HepG2 (cell line): ENCODE data around the gene PERP. TPM values are rescaled to one million over a fixed set of nuclear protein-coding genes. Genes with fewer than 3 reads are reported as not detected.

ENCODE experiments used
- ERF ChIP-seq: IDR thresholded peaks from 2 replicates; pipeline ENCODE4 v1.6.1; 2018; ENCODE audit warnings: missing biosample characterization, missing genetic modification reagents
- ONECUT2 ChIP-seq: sonication (generic); formaldehyde crosslinking; IDR thresholded peaks from 2 replicates; pipeline ENCODE4 v1.4.0; 2020; ENCODE audit warnings: missing genetic modification reagents
- PPARG ChIP-seq: conservative IDR thresholded peaks from 2 replicates; pipeline ENCODE4 v1.6.1; 2016; ENCODE audit warnings: missing biosample characterization, missing genetic modification reagents
- SIX4 ChIP-seq: sonication (generic); formaldehyde crosslinking; IDR thresholded peaks from 2 replicates; pipeline ENCODE4 v1.4.0; 2020; ENCODE audit warnings: missing genetic modification reagents
- YEATS2 ChIP-seq: sonication (generic); formaldehyde crosslinking; IDR thresholded peaks from 2 replicates; pipeline ENCODE4 v1.4.0; 2020; ENCODE audit warnings: missing genetic modification reagents, borderline replicate concordance
- ZBTB1 ChIP-seq: sonication (generic); formaldehyde crosslinking; IDR thresholded peaks from 2 replicates; pipeline ENCODE4 v1.4.0; 2020; ENCODE audit warnings: missing genetic modification reagents, borderline replicate concordance
- ZIK1 ChIP-seq: sonication (generic); formaldehyde crosslinking; IDR thresholded peaks from 2 replicates; pipeline ENCODE4 v1.5.0; 2020; ENCODE audit warnings: mild to moderate bottlenecking, low read depth, missing genetic modification reagents, borderline replicate concordance
- ZNF20 ChIP-seq: sonication (generic); formaldehyde crosslinking; IDR thresholded peaks from 2 replicates; pipeline ENCODE4 v1.4.0; 2020; ENCODE audit warnings: mild to moderate bottlenecking, moderate library complexity, missing genetic modification reagents
- ZNF225 ChIP-seq: sonication (generic); formaldehyde crosslinking; IDR thresholded peaks from 2 replicates; pipeline ENCODE4 v1.4.0; 2020; ENCODE audit warnings: mild to moderate bottlenecking, missing genetic modification reagents
- ZNF292 ChIP-seq: sonication (generic); formaldehyde crosslinking; IDR thresholded peaks from 2 replicates; pipeline ENCODE4 v1.8.1; 2022; ENCODE audit warnings: mild to moderate bottlenecking, low read depth, missing genetic modification reagents, borderline replicate concordance
- ZNF441 ChIP-seq: sonication (generic); formaldehyde crosslinking; IDR thresholded peaks from 2 replicates; pipeline ENCODE4 v1.7.0; 2021; ENCODE audit warnings: missing genetic modification reagents, borderline replicate concordance
- ZNF556 ChIP-seq: sonication (generic); formaldehyde crosslinking; IDR thresholded peaks from 2 replicates; pipeline ENCODE4 v1.4.0; 2020; ENCODE audit warnings: mild to moderate bottlenecking, missing genetic modification reagents, borderline replicate concordance
- ZNF878 ChIP-seq: sonication (generic); formaldehyde crosslinking; IDR thresholded peaks from 2 replicates; pipeline ENCODE4 v1.8.1; 2023; ENCODE audit warnings: mild to moderate bottlenecking, missing genetic modification reagents, moderate library complexity
- polyA plus RNA-seq, 8 experiments: library from polyadenylated mRNA; depleted of rRNA in 3 of 8; stranded (reverse) in 7 of 8; unstranded in 1 of 8; fragments of >200 nt; fragmentation: Illumina TruSeq in 4 of 8; extraction: Trizol in 4 of 8; gene quantifications; 2 replicates each; pipeline versions ENCODE4 v1.2.1 to v1.2.3, GENCODE V29; 2011 to 2016; ENCODE audit warnings: low read depth in 4 of 8, missing spikeins in 1 of 8, mixed read lengths in 1 of 8; ENCODE audit not compliant: insufficient read depth in 1 of 8
- total RNA-seq, 5 experiments: library from RNA; depleted of rRNA; stranded (reverse); fragments of >200 nt; fragmentation: Illumina TruSeq; extraction: Trizol; gene quantifications; 2 replicates each; pipeline ENCODE4 v1.2.3, GENCODE V29; 2016; ENCODE audit warnings: low read depth in 1 of 5
- TF ChIP-seq, protein P1 (sequence below): sonication (generic); IDR thresholded peaks from 2 replicates; pipeline ENCODE4 v1.6.1; 2016; ENCODE audit warnings: low read depth, borderline replicate concordance
- TF ChIP-seq, protein P2 (sequence below): IDR thresholded peaks from 2 replicates; pipeline ENCODE4 v1.6.1; 2016; ENCODE audit warnings: mild to moderate bottlenecking
- TF ChIP-seq, protein P3 (sequence below): sonication (generic); formaldehyde crosslinking; conservative IDR thresholded peaks from 2 replicates; pipeline ENCODE4 v1.4.0; 2020; ENCODE audit warnings: missing genetic modification reagents
- TF ChIP-seq, protein P4 (sequence below): sonication (generic); formaldehyde crosslinking; IDR thresholded peaks from 2 replicates; pipeline ENCODE4 v1.4.0; 2020; ENCODE audit warnings: mild to moderate bottlenecking, missing genetic modification reagents
- TF ChIP-seq, protein P5 (sequence below): IDR thresholded peaks from 2 replicates; pipeline ENCODE4 v1.6.1; 2012; ENCODE audit warnings: inconsistent platforms
- TF ChIP-seq, protein P6 (sequence below): sonication (generic); formaldehyde crosslinking; IDR thresholded peaks from 2 replicates; pipeline ENCODE4 v1.5.1; 2020; ENCODE audit warnings: missing genetic modification reagents, mild to moderate bottlenecking, borderline replicate concordance
- TF ChIP-seq, protein P7 (sequence below): IDR thresholded peaks from 2 replicates; pipeline ENCODE4 v1.6.1; 2018; ENCODE audit warnings: missing genetic modification reagents, mild to moderate bottlenecking, missing compliant biosample characterization

The PERP gene
- total and polyA plus RNA-seq, 2 of the 13 experiments (the other 11 are each of a cell fraction or from before 2014, with no cell fraction given): 26.0 to 53.0 TPM

DNA sequence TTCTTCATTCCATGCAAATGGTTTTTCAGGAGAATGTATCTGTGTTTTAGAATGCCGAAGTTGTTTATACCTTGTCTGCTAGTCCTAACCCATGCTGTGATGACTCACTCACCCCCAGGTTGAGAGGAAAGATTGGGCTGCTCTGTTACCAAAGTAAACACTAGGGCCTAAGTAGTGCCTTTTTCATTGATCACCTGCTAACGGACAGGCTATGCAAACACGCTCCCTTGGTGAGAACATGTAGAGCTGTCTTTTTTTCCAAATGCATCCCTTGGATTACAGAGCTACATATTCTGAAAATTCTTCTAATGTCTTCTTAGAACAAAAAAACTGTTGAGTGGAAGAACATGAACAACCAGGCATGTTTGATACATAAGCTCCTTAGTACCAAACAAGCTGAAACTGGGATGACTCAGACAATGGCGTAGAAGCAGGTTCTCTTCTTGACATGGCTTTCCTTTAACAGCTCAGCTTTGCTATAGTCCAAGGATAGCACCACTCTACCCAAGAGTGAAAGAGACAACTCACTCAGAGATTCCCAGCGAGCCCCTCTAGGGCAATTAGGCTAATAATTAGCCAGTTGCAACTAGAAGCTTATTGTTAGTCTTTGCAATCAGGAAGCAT, 20.5 kb downstream of the PERP start (continued):
- TF ChIP-seq, protein P1, sequence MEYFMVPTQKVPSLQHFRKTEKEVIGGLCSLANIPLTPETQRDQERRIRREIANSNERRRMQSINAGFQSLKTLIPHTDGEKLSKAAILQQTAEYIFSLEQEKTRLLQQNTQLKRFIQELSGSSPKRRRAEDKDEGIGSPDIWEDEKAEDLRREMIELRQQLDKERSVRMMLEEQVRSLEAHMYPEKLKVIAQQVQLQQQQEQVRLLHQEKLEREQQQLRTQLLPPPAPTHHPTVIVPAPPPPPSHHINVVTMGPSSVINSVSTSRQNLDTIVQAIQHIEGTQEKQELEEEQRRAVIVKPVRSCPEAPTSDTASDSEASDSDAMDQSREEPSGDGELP: peak; percentile 94
- TF ChIP-seq ERF (CRISPR knock-in tag): peak; percentile 89
- TF ChIP-seq, protein P2, sequence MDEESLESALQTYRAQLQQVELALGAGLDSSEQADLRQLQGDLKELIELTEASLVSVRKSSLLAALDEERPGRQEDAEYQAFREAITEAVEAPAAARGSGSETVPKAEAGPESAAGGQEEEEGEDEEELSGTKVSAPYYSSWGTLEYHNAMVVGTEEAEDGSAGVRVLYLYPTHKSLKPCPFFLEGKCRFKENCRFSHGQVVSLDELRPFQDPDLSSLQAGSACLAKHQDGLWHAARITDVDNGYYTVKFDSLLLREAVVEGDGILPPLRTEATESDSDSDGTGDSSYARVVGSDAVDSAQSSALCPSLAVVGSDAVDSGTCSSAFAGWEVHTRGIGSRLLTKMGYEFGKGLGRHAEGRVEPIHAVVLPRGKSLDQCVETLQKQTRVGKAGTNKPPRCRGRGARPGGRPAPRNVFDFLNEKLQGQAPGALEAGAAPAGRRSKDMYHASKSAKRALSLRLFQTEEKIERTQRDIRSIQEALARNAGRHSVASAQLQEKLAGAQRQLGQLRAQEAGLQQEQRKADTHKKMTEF (CRISPR knock-in tag): peak; percentile 90
- TF ChIP-seq YEATS2 (CRISPR knock-in tag): peak; percentile 76; the same call in 1 of the 2 replicates
- TF ChIP-seq, protein P3, sequence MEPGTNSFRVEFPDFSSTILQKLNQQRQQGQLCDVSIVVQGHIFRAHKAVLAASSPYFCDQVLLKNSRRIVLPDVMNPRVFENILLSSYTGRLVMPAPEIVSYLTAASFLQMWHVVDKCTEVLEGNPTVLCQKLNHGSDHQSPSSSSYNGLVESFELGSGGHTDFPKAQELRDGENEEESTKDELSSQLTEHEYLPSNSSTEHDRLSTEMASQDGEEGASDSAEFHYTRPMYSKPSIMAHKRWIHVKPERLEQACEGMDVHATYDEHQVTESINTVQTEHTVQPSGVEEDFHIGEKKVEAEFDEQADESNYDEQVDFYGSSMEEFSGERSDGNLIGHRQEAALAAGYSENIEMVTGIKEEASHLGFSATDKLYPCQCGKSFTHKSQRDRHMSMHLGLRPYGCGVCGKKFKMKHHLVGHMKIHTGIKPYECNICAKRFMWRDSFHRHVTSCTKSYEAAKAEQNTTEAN (CRISPR knock-in tag): 0 out of 2 replicates have a peak, but pooled peaks have one; percentile 67
- TF ChIP-seq ZNF441: peak; percentile 57; the same call in 1 of the 2 replicates
- TF ChIP-seq ZNF225 (CRISPR knock-in tag): no peak
- TF ChIP-seq, protein P4, sequence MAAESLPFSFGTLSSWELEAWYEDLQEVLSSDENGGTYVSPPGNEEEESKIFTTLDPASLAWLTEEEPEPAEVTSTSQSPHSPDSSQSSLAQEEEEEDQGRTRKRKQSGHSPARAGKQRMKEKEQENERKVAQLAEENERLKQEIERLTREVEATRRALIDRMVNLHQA: no peak
- TF ChIP-seq SIX4 (CRISPR knock-in tag): no peak
- TF ChIP-seq ZNF292 (CRISPR knock-in tag): peak; percentile 97
- TF ChIP-seq ZNF20 (CRISPR knock-in tag): no peak
- TF ChIP-seq ZIK1 (CRISPR knock-in tag): no peak
- TF ChIP-seq, protein P5, sequence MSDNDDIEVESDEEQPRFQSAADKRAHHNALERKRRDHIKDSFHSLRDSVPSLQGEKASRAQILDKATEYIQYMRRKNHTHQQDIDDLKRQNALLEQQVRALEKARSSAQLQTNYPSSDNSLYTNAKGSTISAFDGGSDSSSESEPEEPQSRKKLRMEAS: peak; percentile 84
- TF ChIP-seq, protein P6, sequence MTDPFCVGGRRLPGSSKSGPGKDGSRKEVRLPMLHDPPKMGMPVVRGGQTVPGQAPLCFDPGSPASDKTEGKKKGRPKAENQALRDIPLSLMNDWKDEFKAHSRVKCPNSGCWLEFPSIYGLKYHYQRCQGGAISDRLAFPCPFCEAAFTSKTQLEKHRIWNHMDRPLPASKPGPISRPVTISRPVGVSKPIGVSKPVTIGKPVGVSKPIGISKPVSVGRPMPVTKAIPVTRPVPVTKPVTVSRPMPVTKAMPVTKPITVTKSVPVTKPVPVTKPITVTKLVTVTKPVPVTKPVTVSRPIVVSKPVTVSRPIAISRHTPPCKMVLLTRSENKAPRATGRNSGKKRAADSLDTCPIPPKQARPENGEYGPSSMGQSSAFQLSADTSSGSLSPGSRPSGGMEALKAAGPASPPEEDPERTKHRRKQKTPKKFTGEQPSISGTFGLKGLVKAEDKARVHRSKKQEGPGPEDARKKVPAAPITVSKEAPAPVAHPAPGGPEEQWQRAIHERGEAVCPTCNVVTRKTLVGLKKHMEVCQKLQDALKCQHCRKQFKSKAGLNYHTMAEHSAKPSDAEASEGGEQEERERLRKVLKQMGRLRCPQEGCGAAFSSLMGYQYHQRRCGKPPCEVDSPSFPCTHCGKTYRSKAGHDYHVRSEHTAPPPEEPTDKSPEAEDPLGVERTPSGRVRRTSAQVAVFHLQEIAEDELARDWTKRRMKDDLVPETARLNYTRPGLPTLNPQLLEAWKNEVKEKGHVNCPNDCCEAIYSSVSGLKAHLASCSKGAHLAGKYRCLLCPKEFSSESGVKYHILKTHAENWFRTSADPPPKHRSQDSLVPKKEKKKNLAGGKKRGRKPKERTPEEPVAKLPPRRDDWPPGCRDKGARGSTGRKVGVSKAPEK (CRISPR knock-in tag): peak; percentile 75; the same call in 1 of the 2 replicates
- TF ChIP-seq ONECUT2 (CRISPR knock-in tag): peak; percentile 97
- TF ChIP-seq PPARG: peak; percentile 70; the same call in 1 of the 2 replicates
- TF ChIP-seq, protein P7, sequence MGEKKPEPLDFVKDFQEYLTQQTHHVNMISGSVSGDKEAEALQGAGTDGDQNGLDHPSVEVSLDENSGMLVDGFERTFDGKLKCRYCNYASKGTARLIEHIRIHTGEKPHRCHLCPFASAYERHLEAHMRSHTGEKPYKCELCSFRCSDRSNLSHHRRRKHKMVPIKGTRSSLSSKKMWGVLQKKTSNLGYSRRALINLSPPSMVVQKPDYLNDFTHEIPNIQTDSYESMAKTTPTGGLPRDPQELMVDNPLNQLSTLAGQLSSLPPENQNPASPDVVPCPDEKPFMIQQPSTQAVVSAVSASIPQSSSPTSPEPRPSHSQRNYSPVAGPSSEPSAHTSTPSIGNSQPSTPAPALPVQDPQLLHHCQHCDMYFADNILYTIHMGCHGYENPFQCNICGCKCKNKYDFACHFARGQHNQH (CRISPR knock-in tag): peak; percentile 91
- TF ChIP-seq ZNF556 (CRISPR knock-in tag): peak; percentile 36; the same call in 1 of the 2 replicates
- TF ChIP-seq ZBTB1: no peak
- peak; percentile 51; the same call in 1 of the 2 replicates for TF ChIP-seq ZNF878 (CRISPR knock-in tag)
